ENCODE measurements around the gene TMEM186.

Gene TMEM186

DNA sequence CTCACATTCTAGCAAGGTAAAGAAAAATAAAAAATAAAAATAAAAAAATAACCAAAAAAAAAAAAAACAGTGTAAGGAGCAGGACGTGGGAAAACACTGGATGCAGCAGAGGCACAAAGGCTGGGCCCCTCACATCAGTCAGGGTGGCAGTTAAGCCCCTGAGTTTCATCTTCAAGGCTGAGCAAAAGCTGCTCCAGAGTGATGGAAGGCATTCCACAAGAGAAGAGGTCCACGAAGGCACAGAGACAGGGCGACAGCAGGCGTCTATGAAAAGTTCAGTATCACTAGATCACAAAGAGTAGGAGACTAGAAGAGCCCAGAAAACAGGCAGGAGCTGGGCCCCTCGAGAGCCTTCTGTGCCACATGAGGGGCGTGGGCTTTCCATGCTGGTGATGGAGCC is 12.0 kb downstream of the TMEM186 start:
- TF ChIP-seq, protein P1, sequence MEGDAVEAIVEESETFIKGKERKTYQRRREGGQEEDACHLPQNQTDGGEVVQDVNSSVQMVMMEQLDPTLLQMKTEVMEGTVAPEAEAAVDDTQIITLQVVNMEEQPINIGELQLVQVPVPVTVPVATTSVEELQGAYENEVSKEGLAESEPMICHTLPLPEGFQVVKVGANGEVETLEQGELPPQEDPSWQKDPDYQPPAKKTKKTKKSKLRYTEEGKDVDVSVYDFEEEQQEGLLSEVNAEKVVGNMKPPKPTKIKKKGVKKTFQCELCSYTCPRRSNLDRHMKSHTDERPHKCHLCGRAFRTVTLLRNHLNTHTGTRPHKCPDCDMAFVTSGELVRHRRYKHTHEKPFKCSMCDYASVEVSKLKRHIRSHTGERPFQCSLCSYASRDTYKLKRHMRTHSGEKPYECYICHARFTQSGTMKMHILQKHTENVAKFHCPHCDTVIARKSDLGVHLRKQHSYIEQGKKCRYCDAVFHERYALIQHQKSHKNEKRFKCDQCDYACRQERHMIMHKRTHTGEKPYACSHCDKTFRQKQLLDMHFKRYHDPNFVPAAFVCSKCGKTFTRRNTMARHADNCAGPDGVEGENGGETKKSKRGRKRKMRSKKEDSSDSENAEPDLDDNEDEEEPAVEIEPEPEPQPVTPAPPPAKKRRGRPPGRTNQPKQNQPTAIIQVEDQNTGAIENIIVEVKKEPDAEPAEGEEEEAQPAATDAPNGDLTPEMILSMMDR (IDR thresholded peaks at IDR 0.05) = no peak

DNA sequence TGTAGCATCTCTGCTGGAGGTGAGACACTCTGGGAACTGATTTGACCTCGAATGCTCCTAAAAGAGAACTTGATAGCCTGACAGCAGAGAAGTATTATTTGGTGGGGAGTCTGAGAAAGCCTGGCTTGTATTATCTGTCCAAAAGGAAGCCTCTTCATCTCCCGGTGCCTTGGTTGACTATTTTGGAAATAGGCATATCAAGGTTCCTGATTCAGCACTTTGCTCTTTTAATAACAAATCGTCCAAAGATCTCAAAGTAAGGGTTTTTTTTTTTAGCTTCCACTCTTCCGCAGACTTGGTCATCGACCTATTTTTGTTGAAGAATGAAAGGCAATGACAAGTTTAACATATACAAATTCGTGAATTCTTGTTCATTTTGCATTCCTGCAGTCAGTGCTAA is 14.8 kb downstream of the TMEM186 start:
- TF ChIP-seq, protein P1 (IDR thresholded peaks at IDR 0.05) = no peak

DNA sequence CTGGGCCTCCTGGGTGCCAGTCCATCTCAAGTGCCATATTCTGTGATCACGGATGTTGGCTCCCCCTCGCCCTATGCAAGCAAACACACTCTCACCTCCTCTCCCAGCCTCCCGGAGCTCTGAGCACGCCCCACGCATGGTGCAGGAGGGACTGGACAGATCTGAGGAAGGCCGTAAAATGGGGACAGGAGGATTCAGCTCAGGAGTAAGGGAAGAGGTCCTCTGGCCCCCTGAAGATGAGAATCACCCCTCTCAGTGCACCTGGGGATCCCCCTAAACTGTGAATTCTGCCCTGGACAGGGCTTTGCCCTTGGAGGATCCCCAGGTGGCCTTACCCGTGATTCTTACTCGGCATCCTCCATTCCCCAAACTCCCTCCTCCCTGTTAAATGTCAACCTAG is 15.6 kb downstream of the TMEM186 start:
- TF ChIP-seq, protein P1 (IDR thresholded peaks at IDR 0.05) = no peak

DNA sequence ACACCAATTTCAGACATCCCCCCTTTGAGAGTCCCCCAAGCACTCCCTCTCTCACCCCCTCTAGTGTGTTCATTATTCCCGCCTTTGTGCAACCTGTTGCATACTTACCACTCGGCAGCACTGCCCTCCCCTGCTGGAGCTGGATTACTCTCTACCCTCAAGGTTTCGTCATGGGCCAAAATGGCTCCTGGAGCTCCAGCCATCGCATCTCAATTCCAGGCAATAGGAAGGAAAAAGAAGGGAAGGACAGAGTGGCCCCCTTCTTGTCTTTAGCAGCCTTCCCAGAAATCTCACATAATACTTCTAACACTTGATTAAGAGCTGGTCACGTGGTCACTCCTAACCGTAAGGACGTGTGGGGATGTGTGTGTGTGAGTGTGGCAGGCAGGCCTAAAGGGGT is 20.2 kb downstream of the TMEM186 start:
- TF ChIP-seq, protein P1 (IDR thresholded peaks at IDR 0.05) = no peak

DNA sequence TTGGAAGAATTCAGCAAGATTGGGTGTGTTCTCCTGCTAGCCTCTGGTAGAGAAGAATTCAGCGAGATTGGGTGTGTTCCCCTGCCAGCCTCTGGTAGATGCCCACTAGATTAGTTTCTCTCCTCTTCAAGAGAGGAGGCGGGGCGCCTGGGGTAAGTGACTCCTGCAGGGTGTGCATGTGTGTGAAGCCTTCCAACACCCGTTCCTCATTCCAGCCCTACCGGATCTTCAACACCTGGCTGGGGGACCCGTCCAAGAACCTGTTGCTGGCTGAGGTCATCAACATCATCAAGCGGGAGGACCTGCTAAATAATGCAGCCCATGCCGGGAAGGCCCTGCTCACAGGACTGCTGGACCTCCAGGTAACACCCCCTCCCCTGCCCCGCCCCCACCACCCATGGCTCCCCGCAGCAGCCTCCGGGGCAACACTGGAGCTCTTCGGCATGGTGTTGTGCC is 21.3 kb downstream of the TMEM186 start:
- TF ChIP-seq, protein P1 (IDR thresholded peaks at IDR 0.05) = no peak

DNA sequence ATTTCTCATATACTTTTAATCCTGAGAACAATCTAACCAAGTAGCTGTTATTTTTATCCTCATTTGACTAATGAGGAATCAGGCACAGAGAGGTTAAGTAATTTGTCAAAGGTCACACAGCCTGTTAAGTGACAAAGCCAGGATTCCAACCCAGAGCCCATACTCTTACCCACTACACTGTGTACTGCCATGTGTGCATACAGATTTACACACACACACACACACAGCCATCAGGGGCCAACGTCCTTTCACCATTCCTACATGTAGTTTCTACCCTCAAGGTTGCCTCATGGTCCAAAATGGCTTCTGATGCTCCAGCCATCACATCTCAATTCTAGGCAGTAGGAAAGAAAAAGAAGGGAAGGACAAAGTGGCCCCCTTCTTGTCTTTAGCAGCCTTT is 22.1 kb downstream of the TMEM186 start:
- TF ChIP-seq, protein P1 (IDR thresholded peaks at IDR 0.05) = no peak

DNA sequence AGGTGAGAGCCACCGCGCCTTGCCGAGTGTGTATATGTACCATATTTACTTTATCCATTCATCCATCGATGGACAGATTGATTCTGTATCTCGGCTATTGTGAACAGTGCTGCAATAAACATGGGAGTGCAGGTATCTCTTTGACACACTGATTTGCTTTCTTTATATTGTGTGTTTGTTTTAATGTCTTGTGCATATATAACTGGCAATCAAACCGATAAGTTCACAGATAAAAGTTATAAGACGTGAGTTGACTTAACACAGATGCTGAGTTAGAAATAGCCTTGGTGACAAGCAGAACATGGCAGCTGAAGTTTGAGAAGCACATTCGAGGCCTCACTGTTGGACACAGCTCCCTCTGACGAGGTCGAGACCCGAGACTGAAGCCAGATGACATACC is 23.2 kb downstream of the TMEM186 start:
- TF ChIP-seq, protein P1 (IDR thresholded peaks at IDR 0.05) = no peak

DNA sequence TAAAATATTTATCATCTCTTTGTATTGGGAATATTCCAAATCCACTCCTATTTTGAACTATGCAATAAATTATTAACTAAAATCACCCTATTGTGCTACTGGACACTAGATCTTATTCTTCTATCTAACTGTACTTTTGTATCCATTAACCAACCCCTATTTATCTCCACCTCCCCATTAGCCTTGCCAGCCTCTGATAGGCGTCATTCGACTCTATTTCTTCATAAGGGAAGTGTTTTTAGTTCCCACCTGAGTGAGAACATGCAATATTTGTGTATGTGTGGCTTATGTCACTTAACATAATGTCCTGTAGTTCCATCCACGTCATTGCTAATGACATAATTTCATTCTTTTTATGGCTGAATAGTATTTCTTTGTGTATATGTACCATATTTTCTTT is 23.9 kb downstream of the TMEM186 start:
- TF ChIP-seq, protein P1 (IDR thresholded peaks at IDR 0.05) = no peak

Data from LNCAP (cell line).